HEK293 (cell line): ENCODE data around the gene CORO7.

Experiments
- CTCF ChIA-PET: fragments of 350-600 bp; formaldehyde crosslinking; extraction: SDS; loops from one replicate; lab custom pipeline; 2021; ENCODE audit warnings: antibody characterized with exemption; lab: Yijun Ruan, JAX
- POLR2A ChIA-PET: fragments of 300-600 bp; formaldehyde crosslinking; extraction: SDS; loops from one replicate; lab custom pipeline; 2020; ENCODE audit warnings: antibody characterized with exemption, inconsistent platforms; lab: Yijun Ruan, JAX
- H3K27ac ChIP-seq: fragments of 200-500 bp; sonication (Bioruptor generic); 2 replicates; pipeline ENCODE4 v1.5.1; 2014; ENCODE audit warnings: low read depth, low read length, control low read depth, inconsistent platforms; ENCODE audit errors: extremely low read depth
- H3K36me3 ChIP-seq, 2 experiments: fragments of 200-500 bp in 1 of 2; sonication (Bioruptor generic) in 1 of 2; 1 replicate in 1 of 2; 2 replicates in 1 of 2; pipeline ENCODE4 v1.5.1; 2014 to 2017; ENCODE audit warnings: inconsistent platforms in 2 of 2, low read length in 2 of 2; ENCODE audit not compliant: control insufficient read depth in 2 of 2, insufficient read depth in 1 of 2
- H3K4me1 ChIP-seq: fragments of 200-500 bp; sonication (Bioruptor generic); 2 replicates; pipeline ENCODE4 v1.5.1; 2014; ENCODE audit warnings: mild to moderate bottlenecking, low read length, inconsistent platforms; ENCODE audit not compliant: control insufficient read depth, insufficient read depth
- H3K4me3 ChIP-seq: 2 replicates; pipeline ENCODE4 v1.5.1; 2011; ENCODE audit warnings: low read depth, mild to moderate bottlenecking, control low read depth, low read length, moderate library complexity
- H3K9me3 ChIP-seq: fragments of 200-500 bp; sonication (Bioruptor generic); 2 replicates; pipeline ENCODE4 v1.5.1; 2014; ENCODE audit warnings: low read depth, low read length, inconsistent platforms; ENCODE audit not compliant: control insufficient read depth, insufficient read depth
- EGR2 ChIP-seq: fragments of 450-650 bp; formaldehyde crosslinking; IDR thresholded peaks from 2 replicates; pipeline ENCODE4 v1.5.1; 2016; ENCODE audit warnings: low read depth, missing biosample characterization, missing genetic modification characterization
- HIC1 ChIP-seq: fragments of 450-650 bp; formaldehyde crosslinking; IDR thresholded peaks from 2 replicates; pipeline ENCODE4 v1.5.1; 2016; ENCODE audit warnings: missing biosample characterization, missing genetic modification characterization
- KLF1 ChIP-seq: fragments of 450-650 bp; formaldehyde crosslinking; IDR thresholded peaks from 2 replicates; pipeline ENCODE4 v1.5.1; 2016; ENCODE audit warnings: missing biosample characterization, missing genetic modification characterization
- KLF16 ChIP-seq: fragments of 450-650 bp; formaldehyde crosslinking; IDR thresholded peaks from 2 replicates; pipeline ENCODE4 v1.5.1; 2017; ENCODE audit warnings: missing biosample characterization, missing genetic modification characterization
- KLF17 ChIP-seq: fragments of 450-650 bp; formaldehyde crosslinking; IDR thresholded peaks from 2 replicates; pipeline ENCODE4 v1.5.1; 2016; ENCODE audit warnings: missing biosample characterization, missing genetic modification characterization
- YY2 ChIP-seq: fragments of 450-650 bp; formaldehyde crosslinking; IDR thresholded peaks from 2 replicates; pipeline ENCODE4 v1.5.1; 2016; ENCODE audit warnings: missing biosample characterization, missing genetic modification characterization
- ZFHX2 ChIP-seq: fragments of 450-650 bp; formaldehyde crosslinking; conservative IDR thresholded peaks from 2 replicates; pipeline ENCODE4 v1.5.1; 2016; ENCODE audit warnings: missing biosample characterization, missing genetic modification characterization
- ZFP37 ChIP-seq: fragments of 450-650 bp; formaldehyde crosslinking; IDR thresholded peaks from 2 replicates; pipeline ENCODE4 v1.5.1; 2016; ENCODE audit warnings: missing biosample characterization, missing genetic modification characterization
- ZFP69B ChIP-seq: fragments of 450-650 bp; formaldehyde crosslinking; IDR thresholded peaks from 2 replicates; pipeline ENCODE4 v1.5.1; 2016; ENCODE audit warnings: missing biosample characterization, missing genetic modification characterization
- ZNF214 ChIP-seq: fragments of 450-650 bp; formaldehyde crosslinking; IDR thresholded peaks from 2 replicates; pipeline ENCODE4 v1.5.1; 2017; ENCODE audit warnings: missing biosample characterization, mild to moderate bottlenecking, missing genetic modification characterization, borderline replicate concordance
- ZNF398 ChIP-seq: fragments of 450-650 bp; formaldehyde crosslinking; IDR thresholded peaks from 2 replicates; pipeline ENCODE4 v1.5.1; 2017; ENCODE audit warnings: missing biosample characterization, missing genetic modification characterization
- ZNF843 ChIP-seq: fragments of 450-650 bp; formaldehyde crosslinking; IDR thresholded peaks from 2 replicates; pipeline ENCODE4 v1.5.1; 2016; ENCODE audit warnings: missing biosample characterization, missing genetic modification characterization
- TF ChIP-seq, protein P1 (sequence below): fragments of 450-650 bp; formaldehyde crosslinking; IDR thresholded peaks from 2 replicates; pipeline ENCODE4 v1.5.1; 2017; ENCODE audit warnings: missing biosample characterization, missing genetic modification characterization

Gene CORO7

GRCh38 chr16:4376893-4377572, 39.4 kb downstream of the CORO7 start:
- Histone ChIP-seq H3K27ac (no peak overlapping the region), H3K36me3 (peaks cover 0 to 12% of the 10 kb centered on the region in 2 experiments; a peak in 1 of 3 replicates), H3K9me3 (no peaks in the 10 kb centered on the region), H3K4me3 (no peak overlapping the region), H3K4me1 (peaks cover 21% of the 10 kb centered on the region)
- POLR2A ChIA-PET, result no interaction called here
- TF ChIP-seq ZNF398 (tag by site-specific recombination) (no peak), EGR2 (peak; percentile 32), KLF1 (tag by site-specific recombination) (peak; percentile 61; the same call in 1 of the 2 replicates), KLF17 (tag by site-specific recombination) (0 out of 2 replicates have a peak, but pooled peaks have one; percentile 3), KLF16 (tag by site-specific recombination) (no peak), ZFHX2 (tag by site-specific recombination) (peak; percentile 59)
- CTCF ChIA-PET, result interaction anchor here (0.7 to 1.6 kb wide), 4 partner anchors 9 to 26 kb away, joined by 3 to 5 read pairs (median 4); no protein-coding TSS in a partner anchor

GRCh38 chr16:4376126-4376892, 40.1 kb downstream of the CORO7 start:
- H3K27ac ChIP-seq, result no peak overlapping the region

DNA sequence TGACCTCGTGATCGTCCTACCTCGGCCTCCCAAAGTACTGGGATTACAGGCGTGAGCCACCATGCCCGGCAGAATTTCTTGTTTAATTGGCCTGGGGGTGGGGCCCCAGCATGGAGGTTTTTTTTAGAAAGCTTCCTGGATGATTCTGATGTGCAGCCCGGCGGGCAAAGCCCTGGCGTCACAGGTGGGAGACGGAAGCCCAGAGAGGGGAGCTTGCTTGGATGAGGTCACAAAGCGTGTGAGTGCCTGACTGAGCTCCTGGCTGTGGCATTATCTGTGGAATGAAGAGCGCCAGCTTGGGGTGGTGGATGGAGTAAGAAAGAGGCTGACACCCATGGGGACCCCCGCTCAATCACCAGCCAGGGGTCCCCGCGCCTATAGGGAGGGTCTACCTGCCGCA, 40.7 kb downstream of the CORO7 start:
- ChIA-PET CTCF (interaction anchor here (0.6 to 3.3 kb wide), 4 partner anchors 16 to 175 kb away, joined by 3 to 32 read pairs (median 8); no protein-coding TSS in a partner anchor), POLR2A (no interaction called here)
- Histone ChIP-seq H3K4me1 (peaks cover 21% of the 10 kb centered on the region), H3K4me3 (no peak overlapping the region), H3K36me3 (peaks cover 0 to 4% of the 10 kb centered on the region in 2 experiments; a peak in 1 of 3 replicates), H3K9me3 (no peaks in the 10 kb centered on the region), H3K27ac (no peak overlapping the region)
- TF ChIP-seq ZNF214, result no peak
- no peak for TF ChIP-seq ZFP37 (tag by site-specific recombination)
- TF ChIP-seq ZNF843 (tag by site-specific recombination), result no peak
- TF ChIP-seq, protein P1, sequence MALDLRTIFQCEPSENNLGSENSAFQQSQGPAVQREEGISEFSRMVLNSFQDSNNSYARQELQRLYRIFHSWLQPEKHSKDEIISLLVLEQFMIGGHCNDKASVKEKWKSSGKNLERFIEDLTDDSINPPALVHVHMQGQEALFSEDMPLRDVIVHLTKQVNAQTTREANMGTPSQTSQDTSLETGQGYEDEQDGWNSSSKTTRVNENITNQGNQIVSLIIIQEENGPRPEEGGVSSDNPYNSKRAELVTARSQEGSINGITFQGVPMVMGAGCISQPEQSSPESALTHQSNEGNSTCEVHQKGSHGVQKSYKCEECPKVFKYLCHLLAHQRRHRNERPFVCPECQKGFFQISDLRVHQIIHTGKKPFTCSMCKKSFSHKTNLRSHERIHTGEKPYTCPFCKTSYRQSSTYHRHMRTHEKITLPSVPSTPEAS (tag by site-specific recombination), result no peak
- 0 out of 2 replicates have a peak, but pooled peaks have one; percentile 22 for TF ChIP-seq ZFP69B (tag by site-specific recombination)
- TF ChIP-seq YY2 (tag by site-specific recombination), result no peak

More at GRCh38 chr16:4376126-4376892, 40.1 kb downstream of the CORO7 start:
- no peak overlapping the region for H3K4me3 ChIP-seq
- TF ChIP-seq KLF1 (tag by site-specific recombination) (peak; percentile 73), ZFP69B (tag by site-specific recombination) (no peak), HIC1 (tag by site-specific recombination) (0 out of 2 replicates have a peak, but pooled peaks have one; percentile 19)
- POLR2A ChIA-PET, result no interaction called here
- CTCF ChIA-PET, result interaction anchor here (0.7 to 1.6 kb wide), 2 partner anchors 14 to 17 kb away, joined by 3 to 4 read pairs; no protein-coding TSS in a partner anchor
- H3K36me3 ChIP-seq, result peaks cover 0 to 9% of the 10 kb centered on the region in 2 experiments; a peak in 1 of 3 replicates
- H3K9me3 ChIP-seq, result no peaks in the 10 kb centered on the region
- H3K4me1 ChIP-seq, result peaks cover 21% of the 10 kb centered on the region
